ENCODE data around the gene SNX33. TPM values are rescaled to one million over a fixed set of nuclear protein-coding genes. Genes with fewer than 3 reads are reported as not detected.
"Not testable (repeated sequence)": the region's sequence is repeated elsewhere in the genome, so short reads cannot be mapped to it uniquely, and the experiment has no call there.

Gene SNX33
- total RNA-seq, 4 donors from 2014 or later, result 4.9 to 6.7 (median 5.5) TPM

DNA sequence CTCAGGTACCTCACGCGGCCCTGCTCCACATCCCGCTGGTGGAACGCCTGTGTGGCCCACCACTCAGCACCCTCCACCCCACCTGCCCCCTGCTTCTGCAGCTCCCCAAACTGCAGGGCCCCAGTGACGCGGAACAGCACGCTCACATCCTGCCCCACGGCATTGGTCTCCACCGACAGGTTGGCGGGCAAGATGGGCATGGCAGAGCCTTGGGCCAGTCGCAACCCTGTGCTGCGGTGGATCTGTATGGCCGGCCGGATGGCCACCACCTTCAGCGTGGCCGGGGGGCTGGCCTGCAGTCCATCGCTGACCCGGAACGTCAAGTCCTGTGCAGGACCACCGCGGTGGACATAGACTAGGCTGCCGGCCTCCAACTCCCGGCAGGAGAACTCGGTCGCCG, 41.1 kb downstream of the SNX33 start:
- ATAC-seq (no peak), DNase-seq (no peak)
- in situ Hi-C loops (cut with MboI; ENCODE audit: low sequenced_read_pairs in 4 of 4), result loop anchor here in 2 of 4 donors (10.0 kb wide), 1 partner anchor 46 kb away; no protein-coding TSS in a partner anchor
- TF ChIP-seq, protein P1, sequence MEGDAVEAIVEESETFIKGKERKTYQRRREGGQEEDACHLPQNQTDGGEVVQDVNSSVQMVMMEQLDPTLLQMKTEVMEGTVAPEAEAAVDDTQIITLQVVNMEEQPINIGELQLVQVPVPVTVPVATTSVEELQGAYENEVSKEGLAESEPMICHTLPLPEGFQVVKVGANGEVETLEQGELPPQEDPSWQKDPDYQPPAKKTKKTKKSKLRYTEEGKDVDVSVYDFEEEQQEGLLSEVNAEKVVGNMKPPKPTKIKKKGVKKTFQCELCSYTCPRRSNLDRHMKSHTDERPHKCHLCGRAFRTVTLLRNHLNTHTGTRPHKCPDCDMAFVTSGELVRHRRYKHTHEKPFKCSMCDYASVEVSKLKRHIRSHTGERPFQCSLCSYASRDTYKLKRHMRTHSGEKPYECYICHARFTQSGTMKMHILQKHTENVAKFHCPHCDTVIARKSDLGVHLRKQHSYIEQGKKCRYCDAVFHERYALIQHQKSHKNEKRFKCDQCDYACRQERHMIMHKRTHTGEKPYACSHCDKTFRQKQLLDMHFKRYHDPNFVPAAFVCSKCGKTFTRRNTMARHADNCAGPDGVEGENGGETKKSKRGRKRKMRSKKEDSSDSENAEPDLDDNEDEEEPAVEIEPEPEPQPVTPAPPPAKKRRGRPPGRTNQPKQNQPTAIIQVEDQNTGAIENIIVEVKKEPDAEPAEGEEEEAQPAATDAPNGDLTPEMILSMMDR (IDR thresholded peaks at IDR 0.05 in 4 of 5, conservative IDR thresholded peaks at IDR 0.05 in 1 of 5), result no peak
- TF ChIP-seq POLR2A (IDR thresholded peaks at IDR 0.05), result no peak
- Histone ChIP-seq H3K4me1 (peaks cover 5% of the 10 kb centered on the region in 2 donors), H3K27ac (no peak overlapping the region), H3K4me3 (no peak overlapping the region), H3K27me3 (no peaks in the 10 kb centered on the region), H3K9me3 (no peaks in the 10 kb centered on the region), H3K36me3 (peaks cover 0 to 53% of the 10 kb centered on the region in 2 donors)
- intact Hi-C loops (cut with DNase I; ENCODE audit: low total_unique reads), result loop anchor here (5.0 kb wide), 1 partner anchor 33 kb away; a partner anchor contains a TSS

DNA sequence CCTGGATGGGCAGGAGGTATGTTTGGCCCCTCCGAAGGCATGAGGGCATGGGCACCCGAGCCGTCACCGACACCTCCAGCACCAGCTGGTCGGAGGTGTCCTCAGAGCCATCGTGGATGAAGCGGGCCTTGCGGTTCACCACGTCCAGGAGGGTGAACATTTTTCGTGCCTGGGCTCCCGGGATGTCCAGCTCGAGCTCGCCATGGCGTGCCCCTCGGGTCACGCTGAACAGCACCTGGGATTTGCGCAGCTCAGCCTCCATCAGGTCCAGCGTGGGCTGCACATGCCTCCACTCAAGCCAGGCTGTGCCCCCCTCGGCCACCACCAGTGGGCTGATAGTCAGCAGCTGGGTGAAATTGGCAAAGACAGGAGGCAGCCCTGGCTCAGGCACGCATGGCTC, 41.7 kb downstream of the SNX33 start:
- not testable (repeated sequence) for H3K9me3 ChIP-seq, H3K27me3 ChIP-seq, H3K27ac ChIP-seq, H3K4me3 ChIP-seq, DNase-seq, ATAC-seq
- intact Hi-C loops (cut with DNase I; ENCODE audit: low total_unique reads), result loop anchor here (5.0 kb wide), 1 partner anchor 33 kb away; a partner anchor contains a TSS
- Histone ChIP-seq H3K36me3 (peaks cover 0 to 47% of the 10 kb centered on the region in 2 donors), H3K4me1 (peaks cover 11% of the 10 kb centered on the region in 2 donors)
- in situ Hi-C loops (cut with MboI; ENCODE audit: low sequenced_read_pairs in 4 of 4), result loop anchor here in 2 of 4 donors (10.0 kb wide), 1 partner anchor 45 kb away; no protein-coding TSS in a partner anchor

- H3K27me3 ChIP-seq; H3K27ac ChIP-seq; in situ Hi-C loops (cut with MboI; ENCODE audit: low sequenced_read_pairs in 4 of 4); DNase-seq; H3K4me3 ChIP-seq; ATAC-seq; H3K9me3 ChIP-seq: not testable (repeated sequence)
- Histone ChIP-seq H3K4me1 (peaks cover 24% of the 10 kb centered on the region in 2 donors), H3K36me3 (peaks cover 0 to 35% of the 10 kb centered on the region in 2 donors)
- intact Hi-C loops (cut with DNase I; ENCODE audit: low total_unique reads), result loop anchor here (5.0 kb wide), 1 partner anchor 45 kb away; no protein-coding TSS in a partner anchor
Observed at GRCh38 chr15:75692311-75692710, 44.6 kb downstream of the SNX33 start.

DNA sequence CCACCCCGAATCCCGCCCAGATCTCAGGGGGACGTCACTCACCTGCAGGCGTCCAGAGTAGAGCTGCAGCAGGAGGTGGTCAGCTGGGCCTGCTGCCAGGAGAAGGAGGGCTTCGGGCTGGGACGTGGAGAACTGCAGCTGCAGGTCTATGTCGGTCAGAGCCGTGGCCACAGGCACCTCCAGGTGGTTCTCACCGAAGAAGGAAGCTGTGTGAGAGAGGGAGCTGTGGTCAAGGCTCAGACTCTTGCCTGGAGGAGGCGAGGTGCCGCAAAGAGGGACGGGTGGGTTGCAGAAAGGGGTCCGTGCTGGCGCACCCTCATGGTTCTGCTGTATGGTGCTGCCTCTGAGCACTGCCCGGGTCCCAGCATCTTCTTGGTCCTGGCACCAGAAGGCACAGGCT, 45.3 kb downstream of the SNX33 start:
- H3K9me3 ChIP-seq; H3K4me3 ChIP-seq; DNase-seq; H3K27me3 ChIP-seq; ATAC-seq; in situ Hi-C loops (cut with MboI; ENCODE audit: low sequenced_read_pairs in 4 of 4); H3K27ac ChIP-seq: not testable (repeated sequence)
- intact Hi-C loops (cut with DNase I; ENCODE audit: low total_unique reads), result loop anchor here (5.0 kb wide), 1 partner anchor 44 kb away; no protein-coding TSS in a partner anchor
- Histone ChIP-seq H3K36me3 (peaks cover 0 to 29% of the 10 kb centered on the region in 2 donors), H3K4me1 (peaks cover 24% of the 10 kb centered on the region in 2 donors)

DNA sequence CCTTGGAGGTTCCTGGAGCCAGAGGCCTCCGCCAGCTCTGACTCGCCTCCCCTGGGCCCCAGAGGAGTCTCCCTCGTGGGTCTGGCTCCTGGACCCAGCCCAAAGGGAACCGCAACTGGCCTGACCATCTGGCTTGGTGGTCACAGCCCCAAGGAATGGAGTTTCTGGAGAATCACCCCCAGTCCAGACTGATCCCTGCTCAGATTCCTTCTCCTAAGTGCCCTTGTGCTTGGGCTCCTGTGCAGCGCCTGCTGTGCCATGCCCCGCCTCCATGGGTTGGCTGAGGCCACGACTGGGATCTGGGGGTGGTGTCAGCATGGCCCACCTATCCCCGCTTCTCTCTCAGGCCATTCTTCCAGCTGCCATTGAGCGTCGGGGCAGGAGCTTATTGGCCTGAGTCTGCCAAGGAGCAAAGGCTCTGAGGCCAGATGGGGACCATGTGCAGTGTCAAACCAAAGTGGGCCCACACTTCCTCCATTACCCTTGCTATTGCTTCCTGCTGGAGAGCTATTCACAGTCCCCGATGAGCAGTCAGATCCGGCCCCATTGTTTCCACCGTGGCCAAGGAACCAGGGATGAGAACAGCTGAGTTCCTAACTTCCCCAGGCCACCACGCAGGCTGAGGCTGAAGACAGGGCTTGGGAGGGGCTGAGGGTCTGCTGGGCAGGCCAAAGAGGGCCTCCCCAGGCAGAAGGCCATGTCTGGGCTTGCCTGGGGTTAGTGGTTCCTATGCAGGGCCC, 46.0 kb downstream of the SNX33 start:
- H3K9me3 ChIP-seq, result no peaks in the 10 kb centered on the region
- ATAC-seq, result no peak
- peaks cover 0 to 23% of the 10 kb centered on the region in 2 donors for H3K36me3 ChIP-seq
- DNase-seq, result no peak
- H3K27ac ChIP-seq, result peak overlapping the region; percentile 58 to 68 (median 63)
- no peaks in the 10 kb centered on the region for H3K27me3 ChIP-seq
- intact Hi-C loops (cut with DNase I; ENCODE audit: low total_unique reads), result loop anchor here (5.0 kb wide), 1 partner anchor 44 kb away; no protein-coding TSS in a partner anchor
- peaks cover 24% of the 10 kb centered on the region in 2 donors for H3K4me1 ChIP-seq
- in situ Hi-C loops (cut with MboI; ENCODE audit: low sequenced_read_pairs in 4 of 4), result no loop called here
- H3K4me3 ChIP-seq, result no peak overlapping the region
- TF ChIP-seq, protein P1 (IDR thresholded peaks at IDR 0.05 in 4 of 5, conservative IDR thresholded peaks at IDR 0.05 in 1 of 5), result no peak
- TF ChIP-seq POLR2A (IDR thresholded peaks at IDR 0.05), result no peak
